ENCODE measurements around the gene EIF5A. TPM values are rescaled to one million over a fixed set of nuclear protein-coding genes. Genes with fewer than 3 reads are reported as not detected.

The EIF5A gene
- total and polyA plus RNA-seq, 2 of the 8 experiments (the other 6 are each of a cell fraction or from before 2014, with no cell fraction given): 717 to 1,172 TPM

- no peak for TF ChIP-seq CHD7 (IDR thresholded peaks at IDR 0.05; ENCODE audit: insufficient replicate concordance, low read length)
- TF ChIP-seq NANOG (IDR thresholded peaks at IDR 0.05; ENCODE audit: insufficient read depth, low read depth, low read length, poor library complexity, severe bottlenecking): no peak
- no peak for TF ChIP-seq CBX8 (IDR thresholded peaks at IDR 0.05; ENCODE audit: borderline replicate concordance, low read depth, low read length)
- TF ChIP-seq CBX5 (IDR thresholded peaks at IDR 0.05; ENCODE audit: low read depth, low read length): no peak
- no peak for TF ChIP-seq SIRT6 (IDR thresholded peaks at IDR 0.05; ENCODE audit: low read length)
- TF ChIP-seq YY1 (IDR thresholded peaks at IDR 0.05; ENCODE audit: low read depth, low read length): 0 out of 2 replicates have a peak, but pooled peaks have one; percentile 73
- TF ChIP-seq HDAC2 (IDR thresholded peaks at IDR 0.05; ENCODE audit: borderline replicate concordance in 1 of 2, low read depth in 2 of 2, low read length in 2 of 2): 0 out of 4 replicates have a peak, but pooled peaks of 1 of the 2 experiments have one; percentile 33
- no peak for TF ChIP-seq SAP30 (IDR thresholded peaks at IDR 0.05; ENCODE audit: insufficient read depth, insufficient replicate concordance, low read length)
- TF ChIP-seq SIN3A (conservative IDR thresholded peaks at IDR 0.05 in 1 of 2, IDR thresholded peaks at IDR 0.05 in 1 of 2; ENCODE audit: low read depth in 1 of 2, low read length in 2 of 2): peak; percentile 69 to 77; a peak in 2 of 4 replicates
- TF ChIP-seq SUZ12 (IDR thresholded peaks at IDR 0.05; ENCODE audit: low read length): no peak
Measured at GRCh38 chr17:7356072-7356549, 48.7 kb downstream of the EIF5A start (continued).

All from H1 (cell line).